ENCODE data around the gene ATCAY. TPM values are rescaled to one million over a fixed set of nuclear protein-coding genes. Genes with fewer than 3 reads are reported as not detected.

Gene ATCAY
- total and polyA plus RNA-seq, 2 of the 13 experiments (the other 11 are each of a cell fraction or from before 2014, with no cell fraction given), result not detected

GRCh38 chr19:3968556-3969434, 88.3 kb downstream of the ATCAY start (continued):
- no peak for TF ChIP-seq ZNF776 (CRISPR knock-in tag; IDR thresholded peaks at IDR 0.05)
- no peak for TF ChIP-seq ZNF552 (CRISPR knock-in tag; IDR thresholded peaks at IDR 0.05; ENCODE audit: borderline replicate concordance)
- TF ChIP-seq ZNF549 (CRISPR knock-in tag; IDR thresholded peaks at IDR 0.05), result no peak
- no peak for TF ChIP-seq ZNF766 (CRISPR knock-in tag; IDR thresholded peaks at IDR 0.05; ENCODE audit: borderline replicate concordance)
- peak; percentile 29; the same call in 1 of the 2 replicates for TF ChIP-seq SOX5 (CRISPR knock-in tag; IDR thresholded peaks at IDR 0.05; ENCODE audit: borderline replicate concordance)
- TF ChIP-seq REXO4 (CRISPR knock-in tag; IDR thresholded peaks at IDR 0.05; ENCODE audit: borderline replicate concordance), result no peak
- no peak for TF ChIP-seq ZNF580 (CRISPR knock-in tag; IDR thresholded peaks at IDR 0.05; ENCODE audit: borderline replicate concordance, low read depth)
- no peak for TF ChIP-seq REPIN1 (CRISPR knock-in tag; IDR thresholded peaks at IDR 0.05; ENCODE audit: borderline replicate concordance, low read depth)
- no peak for TF ChIP-seq ZNF326 (CRISPR knock-in tag; IDR thresholded peaks at IDR 0.05; ENCODE audit: borderline replicate concordance)
- TF ChIP-seq POLR2AphosphoS2 (IDR thresholded peaks at IDR 0.05; ENCODE audit: low read depth, low read length), result 0 out of 2 replicates have a peak, but pooled peaks have one; percentile 37
- no peak for TF ChIP-seq ZNF576 (CRISPR knock-in tag; IDR thresholded peaks at IDR 0.05)
- peak; percentile 56 for TF ChIP-seq MAFF (IDR thresholded peaks at IDR 0.05; ENCODE audit: low read depth, low read length)
- no peak for TF ChIP-seq ZNF501 (CRISPR knock-in tag; IDR thresholded peaks at IDR 0.05)
- TF ChIP-seq ATM (IDR thresholded peaks at IDR 0.05; ENCODE audit: borderline replicate concordance), result no peak
- TF ChIP-seq ELF1 (CRISPR knock-in tag; IDR thresholded peaks at IDR 0.05), result peak; percentile 30; the same call in 1 of the 2 replicates
- TF ChIP-seq BHLHE40 (IDR thresholded peaks at IDR 0.05; ENCODE audit: low read length), result no peak
- no peak for TF ChIP-seq RFXANK (CRISPR knock-in tag; IDR thresholded peaks at IDR 0.05)
- TF ChIP-seq ZBTB34 (CRISPR knock-in tag; IDR thresholded peaks at IDR 0.05), result no peak
- no peak for TF ChIP-seq THYN1 (CRISPR knock-in tag; IDR thresholded peaks at IDR 0.05; ENCODE audit: borderline replicate concordance, low read depth)
- no peak for TF ChIP-seq ZHX2 (IDR thresholded peaks at IDR 0.05; ENCODE audit: low read depth)
- TF ChIP-seq ZHX2 (CRISPR knock-in tag; IDR thresholded peaks at IDR 0.05; ENCODE audit: borderline replicate concordance), result no peak
- no peak for TF ChIP-seq ARID2 (CRISPR knock-in tag; IDR thresholded peaks at IDR 0.05; ENCODE audit: borderline replicate concordance)
- no peak; the same call in 1 of the 2 replicates for TF ChIP-seq ZNF558 (CRISPR knock-in tag; IDR thresholded peaks at IDR 0.05; ENCODE audit: borderline replicate concordance)
